Gastroesophageal sphincter (tissue), 4 donors: ENCODE data around the gene XBP1. TPM values are rescaled to one million over a fixed set of nuclear protein-coding genes. Genes with fewer than 3 reads are reported as not detected.
"Not testable (repeated sequence)": the region's sequence is repeated elsewhere in the genome, so short reads cannot be mapped to it uniquely, and the experiment has no call there.

Source experiments
- ATAC-seq: fragments of 150-250 bp; one replicate; pipeline ENCODE4 v1.9.1; 2016; ENCODE audit warnings: mild to moderate bottlenecking, moderate library complexity
- H3K27ac ChIP-seq, 4 donors: fragments of 200-600 bp; sonication (generic) in 3 of 4; 1 replicate in 3 of 4; 2 replicates in 1 of 4; pipeline ENCODE4 v1.5.1; 2016 to 2019
- H3K27me3 ChIP-seq: fragments of 200-600 bp; sonication (generic); one replicate; pipeline ENCODE4 v1.5.1; 2019
- H3K36me3 ChIP-seq, 2 donors: fragments of 200-600 bp; sonication (generic); one replicate each; pipeline ENCODE4 v1.5.1; 2019; ENCODE audit warnings: control low read depth in 1 of 2
- H3K4me1 ChIP-seq, 3 donors: fragments of 200-600 bp; sonication (generic); 1 replicate in 2 of 3; 2 replicates in 1 of 3; pipeline ENCODE4 v1.5.1; 2016 to 2019; ENCODE audit warnings: control low read depth in 2 of 3
- H3K4me3 ChIP-seq, 2 donors: fragments of 200-600 bp; sonication (generic); one replicate each; pipeline ENCODE4 v1.5.1; 2019; ENCODE audit warnings: mild to moderate bottlenecking in 1 of 2, moderate library complexity in 1 of 2
- H3K9me3 ChIP-seq, 3 donors: fragments of 200-600 bp; sonication (generic); one replicate each; pipeline ENCODE4 v1.5.1; 2017 to 2019; ENCODE audit warnings: control low read depth in 2 of 3
- EP300 ChIP-seq: sonication (generic); formaldehyde crosslinking; IDR thresholded peaks from one replicate; pipeline ENCODE4 v1.6.1; 2017; ENCODE audit warnings: antibody characterized with exemption, mild to moderate bottlenecking
- POLR2A ChIP-seq, 2 donors: fragments of 450-650 bp; IDR thresholded peaks; one replicate each; pipeline ENCODE4 v1.6.1; 2017; ENCODE audit warnings: antibody characterized with exemption in 2 of 2, mild to moderate bottlenecking in 2 of 2, moderate library complexity in 1 of 2
- POLR2AphosphoS5 ChIP-seq: sonication (generic); formaldehyde crosslinking; IDR thresholded peaks from one replicate; pipeline ENCODE4 v1.6.1; 2017; ENCODE audit warnings: antibody characterized with exemption
- WGBS, 2 donors: methylation state at CpG; one replicate each; pipeline ENCODE4 v1.1.5; 2018; ENCODE audit warnings: low coverage in 1 of 2; 5-methylcytosine and 5-hydroxymethylcytosine counted together
- total RNA-seq, 4 donors: library from RNA; depleted of rRNA; stranded (reverse); fragments of >200 nt; gene quantifications; one replicate each; pipeline ENCODE4 v1.1.0, GENCODE V29; 2016
- TF ChIP-seq, protein P1 (sequence below), 4 experiments: fragments of 200-600 bp in 2 of 4; fragments of 450-650 bp in 2 of 4; sonication (generic) in 1 of 4; IDR thresholded peaks; one replicate each; pipeline ENCODE4 v1.5.1; 2017 to 2019; ENCODE audit warnings: antibody characterized with exemption in 4 of 4, mild to moderate bottlenecking in 2 of 4, moderate library complexity in 2 of 4

XBP1 gene
- total RNA-seq, 4 donors from 2014 or later: 55.9 to 129 (median 92.3) TPM

DNA sequence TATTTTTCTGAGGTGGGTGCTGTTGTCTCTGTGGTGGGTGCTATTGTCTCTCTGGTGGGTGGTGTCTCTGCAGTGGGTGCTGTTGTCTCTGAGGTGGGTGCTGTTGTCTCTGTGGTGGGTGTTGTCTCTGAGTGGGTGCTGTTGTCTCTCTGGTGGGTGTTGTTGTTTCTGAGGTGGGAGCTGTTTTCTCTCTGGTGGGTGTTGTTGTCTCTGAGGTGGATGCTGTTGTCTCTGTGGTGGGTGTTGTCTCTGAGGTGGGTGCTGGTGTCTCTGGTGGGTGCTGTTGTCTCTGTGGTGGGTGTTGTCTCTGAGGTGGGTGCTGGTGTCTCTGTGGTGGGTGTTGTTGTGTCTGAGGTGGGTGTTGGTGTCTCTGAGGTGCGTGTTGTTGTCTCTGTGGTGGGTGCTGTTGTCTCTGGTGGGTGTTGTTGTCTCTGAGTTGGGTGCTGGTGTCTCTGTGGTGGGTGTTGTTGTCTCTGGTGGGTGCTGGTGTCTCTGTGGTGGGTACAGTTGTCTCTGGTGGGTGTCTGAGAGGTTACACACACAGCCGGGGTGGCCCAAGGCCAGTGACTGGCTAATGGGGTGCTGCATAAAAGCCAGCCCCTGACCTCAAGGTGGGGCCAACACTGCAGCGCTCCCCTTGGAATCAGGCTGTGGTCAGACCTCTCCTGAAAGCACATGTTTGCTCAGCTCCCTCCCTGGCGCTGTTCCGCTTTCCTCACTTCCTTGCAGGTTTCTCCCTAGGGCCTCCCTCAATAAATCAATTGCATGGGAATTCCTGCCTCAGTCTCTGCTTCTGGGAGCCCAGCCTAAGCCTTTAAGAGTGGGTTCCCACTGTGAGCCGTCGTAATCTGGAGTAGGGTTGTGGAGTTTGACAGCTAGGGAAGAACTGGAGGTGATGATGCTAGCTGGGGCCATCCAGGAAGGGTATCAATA lies 31.0 kb upstream of the XBP1 start:
- H3K9me3 ChIP-seq: no peaks in the 10 kb centered on the region
- H3K36me3 ChIP-seq: peaks cover 0 to 6% of the 10 kb centered on the region in 2 donors
- H3K4me1 ChIP-seq: peaks cover 0 to 18% (median 0%) of the 10 kb centered on the region in 3 donors
- TF ChIP-seq, protein P1, sequence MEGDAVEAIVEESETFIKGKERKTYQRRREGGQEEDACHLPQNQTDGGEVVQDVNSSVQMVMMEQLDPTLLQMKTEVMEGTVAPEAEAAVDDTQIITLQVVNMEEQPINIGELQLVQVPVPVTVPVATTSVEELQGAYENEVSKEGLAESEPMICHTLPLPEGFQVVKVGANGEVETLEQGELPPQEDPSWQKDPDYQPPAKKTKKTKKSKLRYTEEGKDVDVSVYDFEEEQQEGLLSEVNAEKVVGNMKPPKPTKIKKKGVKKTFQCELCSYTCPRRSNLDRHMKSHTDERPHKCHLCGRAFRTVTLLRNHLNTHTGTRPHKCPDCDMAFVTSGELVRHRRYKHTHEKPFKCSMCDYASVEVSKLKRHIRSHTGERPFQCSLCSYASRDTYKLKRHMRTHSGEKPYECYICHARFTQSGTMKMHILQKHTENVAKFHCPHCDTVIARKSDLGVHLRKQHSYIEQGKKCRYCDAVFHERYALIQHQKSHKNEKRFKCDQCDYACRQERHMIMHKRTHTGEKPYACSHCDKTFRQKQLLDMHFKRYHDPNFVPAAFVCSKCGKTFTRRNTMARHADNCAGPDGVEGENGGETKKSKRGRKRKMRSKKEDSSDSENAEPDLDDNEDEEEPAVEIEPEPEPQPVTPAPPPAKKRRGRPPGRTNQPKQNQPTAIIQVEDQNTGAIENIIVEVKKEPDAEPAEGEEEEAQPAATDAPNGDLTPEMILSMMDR (IDR thresholded peaks at IDR 0.05): no peak
- no peak for TF ChIP-seq POLR2A (IDR thresholded peaks at IDR 0.05)
- no peak for TF ChIP-seq POLR2AphosphoS5
- no peak for TF ChIP-seq EP300
- no peak for ATAC-seq
- 81% methylated on average over 5 of the region's 7 CpGs; no CpG with 5 or more reads in 1 of the 2 donors for WGBS, 2 donors
- no peak overlapping the region for H3K27ac ChIP-seq
- H3K27me3 ChIP-seq: no peaks in the 10 kb centered on the region
- no peak overlapping the region for H3K4me3 ChIP-seq

DNA sequence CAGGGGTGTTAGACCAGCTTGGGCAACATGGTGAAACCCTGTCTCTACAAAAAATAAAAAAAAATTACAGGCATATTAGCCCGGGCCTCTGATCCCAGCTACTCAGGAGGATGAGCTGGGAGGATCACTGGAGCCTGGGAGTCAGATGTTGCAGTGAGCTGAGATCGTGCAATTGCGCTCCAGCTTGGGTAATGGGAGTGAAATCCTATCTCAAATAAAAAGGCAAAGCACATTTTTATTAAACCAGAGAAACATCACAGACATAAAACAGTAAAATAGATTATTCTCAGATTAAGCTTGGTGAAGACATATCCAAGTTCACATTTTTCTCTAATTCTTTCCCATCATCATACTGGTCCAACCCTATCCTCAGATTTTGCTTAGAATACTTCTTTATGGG lies 30.1 kb upstream of the XBP1 start:
- Histone ChIP-seq H3K27ac (no peak overlapping the region), H3K27me3 (no peaks in the 10 kb centered on the region), H3K9me3 (no peaks in the 10 kb centered on the region), H3K4me1 (peaks cover 0 to 18% (median 0%) of the 10 kb centered on the region in 3 donors), H3K36me3 (peaks cover 0 to 6% of the 10 kb centered on the region in 2 donors), H3K4me3 (no peak overlapping the region)
- no peak for ATAC-seq
- 83 to 92% methylated on average over 1 to 3 of the region's 3 CpGs for WGBS, 2 donors
- TF ChIP-seq POLR2A (IDR thresholded peaks at IDR 0.05) (no peak), POLR2AphosphoS5 (no peak), EP300 (no peak)
- TF ChIP-seq, protein P1 (IDR thresholded peaks at IDR 0.05): no peak

DNA sequence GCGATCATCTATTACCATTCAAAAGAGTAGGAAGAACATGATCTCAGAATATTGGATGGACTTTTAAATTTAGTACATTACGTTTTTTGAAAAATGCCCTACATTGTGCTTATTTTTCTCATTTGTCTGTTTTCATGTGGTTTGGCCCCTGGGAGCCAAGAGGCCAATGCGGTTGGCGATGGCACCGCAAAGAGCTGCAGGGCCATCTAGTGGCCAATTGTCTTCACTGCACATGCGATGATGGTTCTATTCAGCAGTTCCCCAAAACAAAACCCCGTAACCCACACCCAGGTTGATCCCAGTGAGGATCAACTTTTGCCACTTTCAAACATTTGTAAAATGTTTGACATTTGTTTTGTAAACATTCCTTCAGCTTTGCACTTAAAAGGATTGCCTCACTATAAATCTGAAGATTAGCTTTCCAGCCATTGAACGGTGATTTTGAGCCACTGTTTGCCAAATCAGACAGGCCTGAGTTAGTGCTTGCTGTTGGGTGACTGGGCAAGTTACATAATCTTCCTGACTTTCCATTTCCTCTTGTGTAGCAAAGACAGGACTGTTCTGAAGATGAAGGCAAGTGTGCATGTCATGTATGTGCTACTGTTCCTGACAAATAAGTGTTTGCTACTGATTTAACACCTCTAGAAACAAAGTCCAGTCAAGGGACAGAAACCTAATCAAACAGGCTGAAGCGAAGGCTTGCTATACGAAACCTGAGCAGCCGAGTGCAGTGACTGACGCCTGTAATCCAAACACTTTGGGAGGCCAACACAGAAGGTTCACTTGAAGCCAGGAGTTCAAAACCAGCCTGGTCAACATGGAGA lies 29.2 kb upstream of the XBP1 start:
- H3K9me3 ChIP-seq: no peaks in the 10 kb centered on the region
- 33 to 34% methylated on average over 12 of the region's 12 CpGs for WGBS, 2 donors
- peak; percentile 87 for ATAC-seq
- no peaks in the 10 kb centered on the region for H3K27me3 ChIP-seq
- peaks cover 0 to 6% of the 10 kb centered on the region in 2 donors for H3K36me3 ChIP-seq
- H3K4me1 ChIP-seq: peaks cover 0 to 18% (median 0%) of the 10 kb centered on the region in 3 donors
- no peak for TF ChIP-seq POLR2A (IDR thresholded peaks at IDR 0.05)
- TF ChIP-seq, protein P1 (IDR thresholded peaks at IDR 0.05): peak in 3 of 4 experiments; percentile 96 to 98 (median 96)
- peak; percentile 18 for TF ChIP-seq POLR2AphosphoS5
- H3K4me3 ChIP-seq: no peak overlapping the region
- peak overlapping the region in 2 of 4 donors; percentile 11 to 49 for H3K27ac ChIP-seq

DNA sequence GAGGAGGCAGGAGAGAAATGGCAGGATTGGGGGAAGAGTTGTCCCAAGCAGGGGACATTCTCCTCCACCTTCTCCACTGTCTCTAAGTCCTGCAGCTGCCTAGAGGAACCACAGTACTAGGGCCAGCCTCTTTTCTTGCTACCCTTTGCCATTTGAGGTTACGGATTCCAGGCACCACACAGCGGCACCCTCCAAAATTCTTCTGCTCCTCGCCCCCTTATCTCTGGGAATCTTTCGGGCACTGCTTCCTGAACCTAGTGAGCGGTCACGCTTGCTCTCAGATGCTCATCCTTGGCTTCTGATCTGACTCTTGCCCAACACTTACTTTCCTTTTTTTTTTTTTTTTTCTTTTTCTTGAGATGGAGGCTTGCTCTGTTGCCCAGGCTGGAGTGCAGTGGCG lies 26.6 kb upstream of the XBP1 start:
- peaks cover 0 to 18% (median 0%) of the 10 kb centered on the region in 3 donors for H3K4me1 ChIP-seq
- H3K27ac ChIP-seq: no peak overlapping the region
- H3K36me3 ChIP-seq: no peaks in the 10 kb centered on the region
- H3K27me3 ChIP-seq: no peaks in the 10 kb centered on the region
- TF ChIP-seq POLR2A (IDR thresholded peaks at IDR 0.05): no peak
- TF ChIP-seq, protein P1 (IDR thresholded peaks at IDR 0.05): no peak
- ATAC-seq: no peak
- no peak overlapping the region for H3K4me3 ChIP-seq
- no peaks in the 10 kb centered on the region for H3K9me3 ChIP-seq
- WGBS, 2 donors: 92% methylated on average over 6 to 7 of the region's 7 CpGs

GRCh38 chr22:28826430-28826829 lies 26.1 kb upstream of the XBP1 start:
- H3K4me1 ChIP-seq: peaks cover 0 to 18% (median 0%) of the 10 kb centered on the region in 3 donors
- H3K27ac ChIP-seq, H3K9me3 ChIP-seq, H3K27me3 ChIP-seq, H3K36me3 ChIP-seq, ATAC-seq, H3K4me3 ChIP-seq: not testable (repeated sequence)
- WGBS, 2 donors: 82 to 94% methylated on average over 4 of the region's 4 CpGs

GRCh38 chr22:28824455-28824854 lies 24.1 kb upstream of the XBP1 start:
- H3K4me3 ChIP-seq, H3K36me3 ChIP-seq, H3K27me3 ChIP-seq, ATAC-seq, H3K4me1 ChIP-seq, H3K9me3 ChIP-seq, H3K27ac ChIP-seq: not testable (repeated sequence)
- whole genome bisulfite sequencing, 2 donors: 80 to 93% methylated on average over 6 to 7 of the region's 9 CpGs
